DOHH2 (cell line): ENCODE results near the gene ETDC.

Experiments
- H3F3A ChIP-seq: fragments of 200-600 bp; sonication (generic), shearing (Covaris generic); 2 replicates; pipeline ENCODE4 v1.6.0; 2016; ENCODE audit warnings: antibody characterized with exemption, mild to moderate bottlenecking; ENCODE audit not compliant: control insufficient read depth, insufficient read depth
- H3K27ac ChIP-seq: fragments of 200-600 bp; sonication (generic); 2 replicates; pipeline ENCODE4 v1.5.1; 2014; ENCODE audit warnings: low read depth, mild to moderate bottlenecking, low read length, moderate library complexity
- H3K27me3 ChIP-seq: fragments of 200-600 bp; sonication (generic); 2 replicates; pipeline ENCODE4 v1.6.1; 2014; ENCODE audit warnings: mild to moderate bottlenecking, low read length, mixed read lengths; ENCODE audit not compliant: control insufficient read depth
- H3K36me3 ChIP-seq: fragments of 200-600 bp; sonication (generic); 2 replicates; pipeline ENCODE4 v1.6.1; 2014; ENCODE audit warnings: mild to moderate bottlenecking, low read length, moderate library complexity, mixed read lengths; ENCODE audit not compliant: control insufficient read depth
- H3K4me1 ChIP-seq: fragments of 200-600 bp; sonication (generic); 2 replicates; pipeline ENCODE4 v1.6.1; 2014; ENCODE audit warnings: mild to moderate bottlenecking, low read length, mixed read lengths; ENCODE audit not compliant: control insufficient read depth
- H3K4me2 ChIP-seq: fragments of 200-600 bp; sonication (generic); 2 replicates; pipeline ENCODE4 v1.6.0; 2014; ENCODE audit warnings: mild to moderate bottlenecking, low read length, moderate library complexity
- H3K4me3 ChIP-seq: fragments of 200-600 bp; sonication (generic); 2 replicates; pipeline ENCODE4 v1.5.1; 2014; ENCODE audit warnings: mild to moderate bottlenecking, low read length, mixed read lengths
- H3K79me2 ChIP-seq: fragments of 200-600 bp; sonication (generic); 2 replicates; pipeline ENCODE4 v1.6.1; 2014; ENCODE audit warnings: mild to moderate bottlenecking, low read length, mixed read lengths; ENCODE audit not compliant: control insufficient read depth
- H3K9me2 ChIP-seq: fragments of 200-600 bp; sonication (generic); replicated peaks from 2 replicates; pipeline ENCODE4 v1.6.1; 2014; ENCODE audit warnings: mild to moderate bottlenecking, low read length, mixed read lengths; ENCODE audit not compliant: control insufficient read depth
- H3K9me3 ChIP-seq: fragments of 200-600 bp; sonication (generic); 2 replicates; pipeline ENCODE4 v1.6.1; 2014; ENCODE audit warnings: antibody characterized with exemption, low read length, mixed read lengths; ENCODE audit not compliant: control insufficient read depth, insufficient read depth
- H4K20me1 ChIP-seq: fragments of 200-600 bp; sonication (generic); 2 replicates; pipeline ENCODE4 v1.6.0; 2014; ENCODE audit warnings: low read depth, mild to moderate bottlenecking, antibody characterized with exemption, low read length, moderate library complexity; ENCODE audit not compliant: control insufficient read depth, insufficient read depth
- CTCF ChIP-seq: fragments of 200-600 bp; sonication (generic); IDR thresholded peaks from one replicate; pipeline ENCODE4 v1.5.1; 2014; ENCODE audit warnings: antibody characterized with exemption, mild to moderate bottlenecking, low read depth, low read length; ENCODE audit not compliant: poor library complexity, severe bottlenecking
- EZH2phosphoT487 ChIP-seq: fragments of 200-600 bp; sonication (generic); IDR thresholded peaks from 2 replicates; pipeline ENCODE4 v1.6.1; 2017; ENCODE audit warnings: borderline replicate concordance, mild to moderate bottlenecking, antibody characterized with exemption, low read length, moderate library complexity, mixed read lengths

ETDC gene

DNA sequence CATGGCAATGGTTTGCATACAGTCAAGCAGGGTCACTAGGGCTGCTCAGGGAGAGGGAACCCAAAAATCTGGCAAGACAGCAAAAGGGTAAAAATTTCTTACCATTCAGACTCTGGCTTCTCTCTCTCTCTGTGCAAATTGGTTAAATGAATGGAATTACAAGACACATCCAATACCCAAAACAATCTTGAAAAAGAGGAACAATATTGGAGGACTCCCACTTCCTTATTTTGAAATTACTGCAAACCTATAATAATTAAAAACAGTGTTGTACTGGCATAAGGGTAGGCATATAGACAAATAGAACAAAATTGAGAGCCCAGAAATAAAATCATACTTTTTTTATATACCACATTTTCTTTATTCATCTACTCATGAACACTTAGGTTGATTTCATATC is 33.3 kb upstream of the ETDC start:
- H3K9me2 ChIP-seq, result no peaks in the 10 kb centered on the region
- no peaks in the 10 kb centered on the region for H3K36me3 ChIP-seq
- no peaks in the 10 kb centered on the region for H3F3A ChIP-seq
- H3K4me3 ChIP-seq, result no peak overlapping the region
- no peaks in the 10 kb centered on the region for H3K9me3 ChIP-seq
- no peaks in the 10 kb centered on the region for H3K27me3 ChIP-seq
- no peaks in the 10 kb centered on the region for H3K4me1 ChIP-seq
- TF ChIP-seq CTCF (no peak), EZH2phosphoT487 (no peak)
- no peak overlapping the region for H3K27ac ChIP-seq
- no peaks in the 10 kb centered on the region for H4K20me1 ChIP-seq
- H3K4me2 ChIP-seq, result no peak overlapping the region
- H3K79me2 ChIP-seq, result no peaks in the 10 kb centered on the region

DNA sequence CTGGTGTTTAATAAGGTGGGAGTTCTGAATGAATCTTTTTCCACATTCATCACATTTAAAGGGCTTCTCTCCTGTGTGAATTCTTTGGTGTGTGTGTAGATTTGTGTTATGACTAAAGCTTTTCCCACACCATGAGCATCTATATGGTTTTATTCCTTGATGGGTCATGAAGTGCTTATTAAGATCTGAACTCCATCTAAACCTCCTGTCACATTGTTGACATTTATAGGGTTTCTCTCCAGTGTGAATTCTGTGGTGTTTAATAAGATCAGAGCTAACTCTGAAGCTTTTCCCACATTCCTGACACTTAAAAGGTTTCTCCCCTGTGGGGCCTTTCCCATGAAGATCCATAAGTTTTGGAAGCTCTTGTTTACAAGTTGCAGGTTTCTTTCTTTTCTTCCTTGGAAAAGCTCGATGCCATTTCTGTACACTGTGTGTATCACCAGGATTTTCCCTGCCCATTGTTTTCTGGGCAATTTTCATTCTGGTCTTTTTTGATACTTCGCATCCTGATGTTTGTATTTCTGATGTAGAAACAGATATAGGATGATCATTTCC is 21.9 kb upstream of the ETDC start:
- Histone ChIP-seq H3K36me3 (no peaks in the 10 kb centered on the region), H3K4me2 (no peak overlapping the region), H4K20me1 (no peaks in the 10 kb centered on the region), H3K27ac (no peak overlapping the region), H3F3A (no peaks in the 10 kb centered on the region), H3K9me3 (no peaks in the 10 kb centered on the region; the same call in 1 of the 2 replicates), H3K4me3 (no peak overlapping the region), H3K79me2 (no peaks in the 10 kb centered on the region), H3K4me1 (no peaks in the 10 kb centered on the region), H3K9me2 (no peaks in the 10 kb centered on the region), H3K27me3 (no peaks in the 10 kb centered on the region)
- no peak for TF ChIP-seq EZH2phosphoT487
- no peak for TF ChIP-seq CTCF

- Histone ChIP-seq H3K79me2 (no peaks in the 10 kb centered on the region), H3K36me3 (no peaks in the 10 kb centered on the region), H3K9me3 (no peaks in the 10 kb centered on the region), H4K20me1 (no peaks in the 10 kb centered on the region), H3K27ac (no peak overlapping the region), H3K4me3 (peak overlapping the region; percentile 60), H3K27me3 (no peaks in the 10 kb centered on the region), H3K4me1 (no peaks in the 10 kb centered on the region), H3K4me2 (peak overlapping the region; percentile 53), H3F3A (no peaks in the 10 kb centered on the region), H3K9me2 (no peaks in the 10 kb centered on the region)
- TF ChIP-seq CTCF, result no peak
- no peak for TF ChIP-seq EZH2phosphoT487
Observed at GRCh38 chrX:135295238-135295943, 13.9 kb upstream of the ETDC start.
